Pancreas (tissue), 10 donors: ENCODE data around the gene DCST2. TPM values are rescaled to one million over a fixed set of nuclear protein-coding genes. Genes with fewer than 3 reads are reported as not detected.
A peak's percentile ranks its signal among the peaks of the same experiment; 100 is the strongest.

Experiments used
- ATAC-seq, 4 donors: fragments of 200-7000 bp; cut with Tn5 transposase; one replicate each; pipeline versions ENCODE4 v1.8.0 to v1.9.1; 2020; ENCODE audit warnings: mild to moderate bottlenecking in 4 of 4, moderate library complexity in 4 of 4
- DNase-seq, 6 donors: peaks; one replicate each; pipeline ENCODE4 v3.0.0-alpha.2; 2020
- FAIRE-seq: peaks from 2 replicates; lab custom pipeline; 2012; peaks lifted over from hg19 to GRCh38; lab: Jason Lieb, UNC
- H3K27ac ChIP-seq, 4 donors: fragments of 200-600 bp; sonication (generic); 1 replicate in 3 of 4; 2 replicates in 1 of 4; pipeline versions ENCODE4 v1.5.0 to v1.8.0; 2020
- H3K27me3 ChIP-seq, 4 donors: fragments of 200-600 bp; one replicate each; pipeline ENCODE4 v1.8.0; 2021
- H3K36me3 ChIP-seq, 3 donors: fragments of 200-600 bp; sonication (generic) in 1 of 3; one replicate each; pipeline versions ENCODE4 v1.5.0 to v1.8.0; 2020 to 2021
- H3K4me1 ChIP-seq, 3 donors: fragments of 200-600 bp; one replicate each; pipeline ENCODE4 v1.8.0; 2021
- H3K4me3 ChIP-seq, 4 donors: fragments of 200-600 bp; sonication (generic) in 2 of 4; one replicate each; pipeline versions ENCODE4 v1.5.0 to v1.8.0; 2020 to 2021
- H3K9me3 ChIP-seq, 4 donors: fragments of 200-600 bp; one replicate each; pipeline ENCODE4 v1.8.0; 2021
- WGBS, 2 donors: extraction: QIAGEN DNeasy Blood & Tissue Kit; methylation state at CpG; one replicate each; pipeline ENCODE4 v1.1.7; 2013; 5-methylcytosine and 5-hydroxymethylcytosine counted together
- intact Hi-C, 3 donors: fragments of 100-400 bp; cut with DNase I; formaldehyde crosslinking; loops; one replicate each; pipeline versions ENCODE4 v1.11.1 to v1.14.2; 2022
- polyA plus RNA-seq, 2 donors: library from polyadenylated mRNA; stranded (reverse); fragments of 200-250 nt; gene quantifications; one replicate each; pipeline ENCODE4 v1.2.3, GENCODE V29; 2013
- total RNA-seq, 6 donors: library from RNA; stranded (reverse); fragmentation: NEBNext Ultra II Directional in 4 of 6; extraction: Animal tissue kit (Norgen Biotek cat#: 25700) in 4 of 6; gene quantifications; one replicate each; pipeline versions ENCODE4 v1.2.1 to v1.2.4, GENCODE V29; 2021 to 2023
- TF ChIP-seq, protein P1 (sequence below), 4 donors: fragments of 200-600 bp; sonication (generic) in 3 of 4; IDR thresholded peaks; one replicate each; pipeline versions ENCODE4 v1.5.0 to v1.8.0; 2021; ENCODE audit warnings: antibody characterized with exemption in 4 of 4
- donor health status: healthy with polysubstance abuse.
- donor health status: DM: no; HTN: no; CAD: no; lungs with moderate emphysema.
- donor health status: DM: no; HTN: no; CAD: no.
- donor health status: control.
- donor health status: control.
- donor health status: Bipolar disorder and iron deficiency.
- donor health status: DM: yes; HTN: yes; CAD: no.
- donor health status: DM: no; HTN: no; CAD: no.
- donor health status: DM: no; HTN: no; CAD: no.
- donor health status: DM: yes; HTN: yes; CAD: no.

Gene DCST2
- total and polyA plus RNA-seq, 8 donors, result 0.12 to 5.1 (median 0.51) TPM

DNA sequence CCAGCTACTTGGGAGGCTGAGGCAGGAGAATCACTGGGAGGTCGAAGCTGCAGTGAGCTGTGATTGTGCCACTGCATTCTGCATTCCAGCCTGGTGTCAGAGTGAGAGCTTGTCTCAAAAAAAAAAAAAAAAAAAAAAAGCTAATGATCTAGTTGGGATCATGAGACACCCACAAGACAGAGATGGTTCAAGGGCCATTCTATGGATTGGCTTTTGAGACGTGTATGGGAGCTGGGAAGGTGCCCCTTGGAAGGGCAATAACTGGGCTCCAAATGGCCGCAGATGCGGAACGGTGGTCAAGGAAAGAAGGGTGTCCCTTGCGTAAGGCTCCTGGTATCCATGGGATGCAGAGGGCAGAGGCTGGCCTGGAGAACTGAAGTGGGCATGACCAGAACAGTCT lies 10.8 kb upstream of the DCST2 start:
- no peak overlapping the region for H3K4me3 ChIP-seq
- H3K27ac ChIP-seq, result peak overlapping the region in 2 of 4 donors; percentile 24 to 70
- H3K36me3 ChIP-seq, result no peaks in the 10 kb centered on the region
- H3K27me3 ChIP-seq, result no peaks in the 10 kb centered on the region
- peaks cover 0 to 7% (median 0%) of the 10 kb centered on the region in 3 donors for H3K4me1 ChIP-seq
- FAIRE-seq, result no peak
- no peak for DNase-seq
- ATAC-seq, result no peak
- intact Hi-C loops, result loop anchor here in 1 of 3 donors (5.0 kb wide), 1 partner anchor 38 kb away; no protein-coding TSS in a partner anchor
- WGBS, 2 donors, result 79 to 91% methylated on average over 6 of the region's 6 CpGs
- TF ChIP-seq, protein P1, sequence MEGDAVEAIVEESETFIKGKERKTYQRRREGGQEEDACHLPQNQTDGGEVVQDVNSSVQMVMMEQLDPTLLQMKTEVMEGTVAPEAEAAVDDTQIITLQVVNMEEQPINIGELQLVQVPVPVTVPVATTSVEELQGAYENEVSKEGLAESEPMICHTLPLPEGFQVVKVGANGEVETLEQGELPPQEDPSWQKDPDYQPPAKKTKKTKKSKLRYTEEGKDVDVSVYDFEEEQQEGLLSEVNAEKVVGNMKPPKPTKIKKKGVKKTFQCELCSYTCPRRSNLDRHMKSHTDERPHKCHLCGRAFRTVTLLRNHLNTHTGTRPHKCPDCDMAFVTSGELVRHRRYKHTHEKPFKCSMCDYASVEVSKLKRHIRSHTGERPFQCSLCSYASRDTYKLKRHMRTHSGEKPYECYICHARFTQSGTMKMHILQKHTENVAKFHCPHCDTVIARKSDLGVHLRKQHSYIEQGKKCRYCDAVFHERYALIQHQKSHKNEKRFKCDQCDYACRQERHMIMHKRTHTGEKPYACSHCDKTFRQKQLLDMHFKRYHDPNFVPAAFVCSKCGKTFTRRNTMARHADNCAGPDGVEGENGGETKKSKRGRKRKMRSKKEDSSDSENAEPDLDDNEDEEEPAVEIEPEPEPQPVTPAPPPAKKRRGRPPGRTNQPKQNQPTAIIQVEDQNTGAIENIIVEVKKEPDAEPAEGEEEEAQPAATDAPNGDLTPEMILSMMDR (IDR thresholded peaks at IDR 0.05), result no peak
- H3K9me3 ChIP-seq, result no peaks in the 10 kb centered on the region

DNA sequence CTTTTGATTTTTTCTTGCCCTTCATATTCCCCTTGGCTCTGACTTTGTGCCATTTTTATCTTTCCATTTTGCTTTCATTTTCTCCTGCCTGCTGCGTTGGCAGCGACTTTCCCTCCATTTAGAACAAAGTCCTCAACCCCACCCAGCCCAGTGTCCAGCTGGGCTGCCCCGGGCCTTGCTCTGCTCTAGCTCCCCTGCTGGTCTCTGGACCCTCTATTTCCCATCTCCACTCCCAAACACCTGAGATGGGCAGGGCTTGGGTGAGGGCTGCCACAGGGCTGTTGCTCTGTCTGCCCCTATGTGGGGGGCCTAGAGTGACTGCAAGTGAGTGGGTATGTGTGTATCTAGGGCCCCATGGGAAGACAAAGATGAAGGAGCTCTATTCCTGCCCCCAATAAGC lies 10.2 kb upstream of the DCST2 start:
- no peaks in the 10 kb centered on the region for H3K36me3 ChIP-seq
- intact Hi-C loops, result loop anchor here in 1 of 3 donors (5.0 kb wide), 1 partner anchor 39 kb away; no protein-coding TSS in a partner anchor
- TF ChIP-seq, protein P1 (IDR thresholded peaks at IDR 0.05), result no peak
- H3K4me3 ChIP-seq, result no peak overlapping the region
- 66 to 75% methylated on average over 3 of the region's 3 CpGs for WGBS, 2 donors
- ATAC-seq, result no peak
- no peaks in the 10 kb centered on the region for H3K27me3 ChIP-seq
- H3K4me1 ChIP-seq, result peaks cover 0 to 7% (median 0%) of the 10 kb centered on the region in 3 donors
- H3K27ac ChIP-seq, result no peak overlapping the region
- H3K9me3 ChIP-seq, result no peaks in the 10 kb centered on the region
- FAIRE-seq, result no peak
- peak in 1 of 6 donors; percentile 26 for DNase-seq

DNA sequence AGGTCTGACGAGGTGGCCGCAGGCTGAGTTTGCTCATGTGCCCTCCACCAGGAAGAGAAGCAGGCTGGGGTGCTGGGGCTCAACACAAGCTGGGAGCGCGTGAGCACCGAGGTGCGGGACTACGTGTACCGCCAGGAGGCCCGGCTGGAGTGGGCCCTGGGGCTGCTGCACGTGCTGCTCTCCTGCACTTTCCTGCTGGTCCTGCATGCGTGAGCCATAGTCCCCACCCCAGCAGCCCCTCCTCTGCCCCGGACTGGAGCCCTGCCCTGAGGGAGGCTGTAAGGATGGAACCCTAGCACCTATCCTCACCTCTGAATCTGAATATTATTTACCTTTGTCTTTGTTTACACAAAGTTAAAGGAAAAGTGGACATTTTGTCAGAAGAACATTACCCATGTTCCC lies 9.7 kb upstream of the DCST2 start:
- FAIRE-seq (no peak), ATAC-seq (no peak), DNase-seq (peak in 1 of 6 donors; percentile 72)
- H3K9me3 ChIP-seq, result no peaks in the 10 kb centered on the region
- peaks cover 0 to 7% (median 0%) of the 10 kb centered on the region in 3 donors for H3K4me1 ChIP-seq
- no peak overlapping the region for H3K4me3 ChIP-seq
- H3K27me3 ChIP-seq, result no peaks in the 10 kb centered on the region
- no peaks in the 10 kb centered on the region for H3K36me3 ChIP-seq
- no peak overlapping the region for H3K27ac ChIP-seq
- TF ChIP-seq, protein P1 (IDR thresholded peaks at IDR 0.05), result no peak
- WGBS, 2 donors, result 61 to 70% methylated on average over 11 to 12 of the region's 12 CpGs
- intact Hi-C loops, result loop anchor here in 1 of 3 donors (5.0 kb wide), 1 partner anchor 39 kb away; no protein-coding TSS in a partner anchor

DNA sequence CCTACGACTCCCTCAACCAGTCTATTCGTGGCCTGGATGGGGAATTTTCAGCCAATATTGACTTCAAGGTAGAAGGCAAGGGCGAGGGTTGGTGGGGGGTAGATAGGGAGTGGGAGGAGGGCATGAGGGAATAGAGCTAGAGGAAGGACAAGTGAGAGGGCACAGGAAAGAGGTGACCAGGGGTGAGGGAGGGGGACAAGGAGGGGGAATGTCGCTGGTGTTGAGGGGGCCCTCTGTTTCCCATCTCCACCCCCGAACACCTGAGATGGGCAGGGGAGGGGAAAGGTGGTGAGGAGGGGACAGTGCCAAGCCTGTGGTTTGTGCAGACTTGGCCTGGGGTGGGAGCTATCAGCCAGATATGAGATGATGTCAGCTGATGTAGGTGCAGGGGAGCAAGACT lies 9.2 kb upstream of the DCST2 start:
- H3K27ac ChIP-seq, result no peak overlapping the region
- intact Hi-C loops, result loop anchor here in 1 of 3 donors (5.0 kb wide), 1 partner anchor 40 kb away; no protein-coding TSS in a partner anchor
- WGBS, 2 donors, result 70 to 76% methylated on average over 4 to 5 of the region's 5 CpGs

More for the DNA sequence above, 9.2 kb upstream of the DCST2 start:
- TF ChIP-seq, protein P1 (IDR thresholded peaks at IDR 0.05), result no peak
- Histone ChIP-seq H3K9me3 (no peaks in the 10 kb centered on the region), H3K27me3 (no peaks in the 10 kb centered on the region), H3K4me1 (peaks cover 0 to 7% (median 0%) of the 10 kb centered on the region in 3 donors), H3K4me3 (no peak overlapping the region), H3K36me3 (no peaks in the 10 kb centered on the region)
- DNase-seq (no peak), FAIRE-seq (no peak), ATAC-seq (no peak)
